Epithelial cell of proximal tubule (primary cell): ENCODE data around the gene ARF6. TPM values are rescaled to one million over a fixed set of nuclear protein-coding genes. Genes with fewer than 3 reads are reported as not detected.

Experiments
- DNase-seq: peaks from one replicate; pipeline ENCODE4 v3.0.0-alpha.2; 2011; ENCODE audit warnings: low read depth
- H3K4me3 ChIP-seq: 2 replicates; pipeline ENCODE4 v1.5.1; 2011; ENCODE audit warnings: low read depth, mild to moderate bottlenecking, low read length
- total RNA-seq: library from RNA; depleted of rRNA; stranded (reverse); fragments of >200 nt; gene quantifications from 2 replicates; pipeline ENCODE4 v1.2.3, GENCODE V29; 2015
- TF ChIP-seq, protein P1 (sequence below): conservative IDR thresholded peaks from 2 replicates; pipeline ENCODE4 v1.5.1; 2012; ENCODE audit warnings: low read depth, mild to moderate bottlenecking, low read length

ARF6 gene
- total RNA-seq, 1 donor from 2014 or later = 121 TPM

DNA sequence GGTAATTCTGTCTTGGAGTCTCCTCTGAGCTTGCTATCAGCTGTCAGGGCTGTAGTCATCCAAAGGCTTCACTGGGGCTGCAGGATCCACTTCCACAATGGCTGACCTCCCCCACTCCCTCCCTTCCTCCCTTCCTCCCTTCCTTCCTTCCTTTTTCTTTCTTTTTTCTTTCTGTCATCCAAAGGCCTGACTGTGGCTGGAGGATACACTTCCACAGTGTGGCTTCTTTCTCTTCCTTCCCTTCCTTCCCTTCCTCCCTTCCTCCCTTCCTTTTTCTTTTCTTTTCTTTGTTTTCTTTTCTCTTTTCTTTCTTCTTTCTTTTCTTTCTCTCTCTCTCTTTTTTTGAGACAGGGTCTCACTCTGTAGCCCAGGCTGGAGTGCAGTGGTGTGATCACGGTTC lies 30.6 kb downstream of the ARF6 start:
- TF ChIP-seq, protein P1, sequence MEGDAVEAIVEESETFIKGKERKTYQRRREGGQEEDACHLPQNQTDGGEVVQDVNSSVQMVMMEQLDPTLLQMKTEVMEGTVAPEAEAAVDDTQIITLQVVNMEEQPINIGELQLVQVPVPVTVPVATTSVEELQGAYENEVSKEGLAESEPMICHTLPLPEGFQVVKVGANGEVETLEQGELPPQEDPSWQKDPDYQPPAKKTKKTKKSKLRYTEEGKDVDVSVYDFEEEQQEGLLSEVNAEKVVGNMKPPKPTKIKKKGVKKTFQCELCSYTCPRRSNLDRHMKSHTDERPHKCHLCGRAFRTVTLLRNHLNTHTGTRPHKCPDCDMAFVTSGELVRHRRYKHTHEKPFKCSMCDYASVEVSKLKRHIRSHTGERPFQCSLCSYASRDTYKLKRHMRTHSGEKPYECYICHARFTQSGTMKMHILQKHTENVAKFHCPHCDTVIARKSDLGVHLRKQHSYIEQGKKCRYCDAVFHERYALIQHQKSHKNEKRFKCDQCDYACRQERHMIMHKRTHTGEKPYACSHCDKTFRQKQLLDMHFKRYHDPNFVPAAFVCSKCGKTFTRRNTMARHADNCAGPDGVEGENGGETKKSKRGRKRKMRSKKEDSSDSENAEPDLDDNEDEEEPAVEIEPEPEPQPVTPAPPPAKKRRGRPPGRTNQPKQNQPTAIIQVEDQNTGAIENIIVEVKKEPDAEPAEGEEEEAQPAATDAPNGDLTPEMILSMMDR = no peak
- no peak for DNase-seq
- H3K4me3 ChIP-seq = no peak overlapping the region

- no peak for DNase-seq
- no peak overlapping the region for H3K4me3 ChIP-seq
- TF ChIP-seq, protein P1 = no peak
Measured at GRCh38 chr14:49923881-49924280, 31.0 kb downstream of the ARF6 start.

DNA sequence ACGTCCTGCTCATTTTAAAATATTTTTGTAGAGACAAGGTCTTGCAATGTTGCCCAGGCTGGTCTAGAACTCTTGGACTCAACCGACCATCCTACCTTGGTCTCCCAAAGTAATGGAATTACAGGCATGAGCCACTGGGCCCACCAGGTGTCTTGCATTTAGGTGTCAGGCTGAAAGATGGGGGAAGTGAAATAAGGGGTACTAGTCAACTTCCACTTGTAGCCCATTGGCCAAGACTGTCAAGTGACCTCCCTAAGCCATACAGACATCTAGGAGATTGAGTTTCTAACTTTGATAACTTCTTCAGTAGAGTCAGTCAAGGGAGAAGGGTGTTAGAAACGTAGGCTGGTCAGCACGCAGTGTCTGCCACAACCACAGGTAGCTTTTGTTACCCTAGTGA lies 32.0 kb downstream of the ARF6 start:
- no peak overlapping the region for H3K4me3 ChIP-seq
- TF ChIP-seq, protein P1 = no peak
- DNase-seq = no peak

DNA sequence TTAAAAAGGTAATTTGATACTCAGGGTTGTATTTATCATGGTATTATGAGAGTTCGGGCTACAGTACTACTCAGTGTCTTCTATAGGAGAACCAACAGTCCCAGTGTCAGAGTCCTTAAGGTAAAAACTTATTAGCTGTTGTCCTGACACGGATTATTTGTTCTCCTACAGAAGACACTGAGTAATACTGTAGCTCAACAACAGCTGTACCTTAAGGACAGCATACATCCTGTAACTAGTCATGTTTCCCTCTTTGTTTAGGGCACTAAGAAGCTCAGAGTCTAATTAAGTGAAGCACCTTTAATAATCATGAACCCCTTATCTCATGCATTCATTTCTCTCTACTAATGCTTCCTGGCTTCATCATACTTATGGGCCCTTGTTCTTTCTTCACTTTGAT lies 33.9 kb downstream of the ARF6 start:
- TF ChIP-seq, protein P1 = no peak
- DNase-seq = no peak
- no peak overlapping the region for H3K4me3 ChIP-seq

DNA sequence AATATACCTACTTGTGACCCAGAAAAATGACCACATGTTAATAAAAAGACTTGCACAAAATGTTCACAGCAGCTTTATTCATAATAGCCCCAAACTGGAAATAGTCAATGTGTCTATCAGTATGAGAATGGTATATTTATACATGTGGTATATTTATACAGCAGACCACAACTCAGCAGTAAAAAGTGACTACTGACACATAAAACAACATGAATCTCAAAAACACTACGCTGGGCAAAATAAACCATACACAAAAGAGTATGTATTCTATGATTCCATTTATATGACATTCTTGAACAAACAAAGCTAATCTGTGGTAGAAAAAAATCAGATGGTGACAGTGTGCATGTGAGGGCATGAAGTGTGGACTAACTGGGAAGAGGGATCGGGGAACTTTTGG lies 35.1 kb downstream of the ARF6 start:
- no peak overlapping the region for H3K4me3 ChIP-seq
- no peak for DNase-seq
- TF ChIP-seq, protein P1 = no peak

DNA sequence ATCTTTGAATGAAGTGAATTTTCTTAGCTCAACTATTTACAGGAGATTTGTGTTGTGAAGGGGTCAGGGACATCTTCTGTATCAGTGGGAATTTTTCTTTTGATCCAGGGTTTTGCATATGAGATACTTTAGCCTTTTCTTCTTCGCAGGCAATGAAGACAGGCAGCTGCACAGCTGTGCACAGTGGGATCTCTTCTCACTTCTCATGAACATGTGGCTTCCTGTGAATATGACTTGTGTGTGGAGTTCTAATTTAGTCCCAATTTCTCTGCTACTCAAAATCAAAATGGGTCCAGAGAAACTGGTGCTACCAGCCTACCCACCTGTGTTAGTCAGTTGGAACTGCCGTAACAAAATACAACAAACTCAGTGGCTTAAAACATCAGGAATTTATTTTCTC lies 37.8 kb downstream of the ARF6 start:
- TF ChIP-seq, protein P1 = no peak
- no peak overlapping the region for H3K4me3 ChIP-seq

GRCh38 chr14:49931523-49931922 lies 38.6 kb downstream of the ARF6 start:
- no peak overlapping the region for H3K4me3 ChIP-seq
- DNase-seq = no peak
- TF ChIP-seq, protein P1 = no peak

More for the DNA sequence above, 37.8 kb downstream of the ARF6 start:
- no peak for DNase-seq
